Brain pericyte (primary cell): ENCODE results near the gene DRD2.

ENCODE experiments used
- DNase-seq: peaks from one replicate; pipeline ENCODE4 v3.0.0-alpha.2; 2012; ENCODE audit warnings: low read depth, low spot score

Gene DRD2

GRCh38 chr11:113400631-113401230, 74.5 kb downstream of the DRD2 start:
- no peak for DNase-seq

DNA sequence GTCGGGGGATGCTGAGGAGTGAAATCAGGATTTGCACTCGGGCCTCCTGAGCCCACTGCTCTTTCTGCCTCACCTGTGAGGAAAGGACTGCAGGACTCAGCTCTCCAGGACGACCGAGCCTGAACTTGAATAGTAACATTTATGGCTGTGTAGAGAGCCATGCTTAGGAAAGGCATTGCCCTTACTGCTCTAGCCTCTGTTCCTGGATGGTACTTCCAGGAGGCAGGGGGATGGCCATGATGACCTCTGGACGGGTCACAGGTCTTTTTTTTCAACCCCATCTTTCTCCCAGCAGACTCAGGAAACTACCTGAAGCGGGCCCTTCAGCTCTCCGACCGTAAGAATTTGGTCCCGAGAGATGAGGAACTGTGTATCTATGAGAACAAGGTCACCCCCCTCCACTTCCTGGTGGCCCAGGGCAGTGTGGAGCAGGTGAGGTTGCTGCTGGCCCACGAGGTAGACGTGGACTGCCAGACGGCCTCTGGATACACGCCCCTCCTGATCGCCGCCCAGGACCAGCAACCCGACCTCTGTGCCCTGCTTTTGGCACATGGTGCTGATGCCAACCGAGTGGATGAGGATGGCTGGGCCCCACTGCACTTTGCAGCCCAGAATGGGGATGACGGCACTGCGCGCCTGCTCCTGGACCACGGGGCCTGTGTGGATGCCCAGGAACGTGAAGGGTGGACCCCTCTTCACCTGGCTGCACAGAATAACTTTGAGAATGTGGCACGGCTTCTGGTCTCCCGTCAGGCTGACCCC, 76.3 kb downstream of the DRD2 start:
- DNase-seq = no peak

DNA sequence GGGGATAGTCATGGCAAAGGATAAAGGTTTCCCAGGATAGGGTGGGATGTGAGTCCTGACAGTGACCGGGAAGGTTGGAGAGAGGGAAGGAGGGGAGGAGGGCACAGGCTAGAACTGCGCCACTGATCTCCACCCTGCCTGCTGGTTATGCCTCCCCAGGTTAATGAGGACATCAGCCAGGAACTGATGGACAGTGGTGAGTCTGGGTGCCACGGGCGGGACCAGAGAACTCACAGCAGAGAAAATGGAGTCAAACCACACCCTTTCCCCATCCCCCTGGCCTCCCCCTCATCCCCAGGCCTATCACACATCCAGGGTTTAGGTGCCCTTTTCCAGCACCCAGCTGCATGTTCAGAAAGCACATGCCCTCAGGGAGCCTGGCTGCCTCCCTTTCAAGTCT, 77.4 kb downstream of the DRD2 start:
- no peak for DNase-seq

GRCh38 chr11:113397212-113397611, 78.0 kb downstream of the DRD2 start:
- no peak for DNase-seq

DNA sequence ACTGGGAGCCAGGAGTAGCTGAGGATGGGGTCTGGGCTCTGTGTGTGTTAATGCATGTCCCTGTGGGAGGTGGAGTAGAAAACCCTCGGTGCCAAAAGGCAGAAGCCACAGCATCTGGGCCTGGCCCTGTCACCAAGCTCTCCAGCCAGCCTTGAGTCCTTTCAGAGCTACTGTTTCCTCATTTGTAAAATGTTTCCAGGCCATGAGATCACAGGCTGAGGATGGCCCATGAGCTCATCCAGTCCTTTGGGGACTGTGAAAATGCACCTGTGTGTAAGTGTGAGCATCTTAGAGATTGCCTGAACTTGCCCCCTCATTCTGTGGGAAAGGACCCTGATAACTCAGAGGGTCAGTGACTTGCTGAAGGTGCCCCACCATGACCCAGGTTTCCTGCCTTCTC, 78.5 kb downstream of the DRD2 start:
- DNase-seq = no peak

- DNase-seq = no peak
Measured at GRCh38 chr11:113395782-113396336, 79.3 kb downstream of the DRD2 start.

GRCh38 chr11:113394919-113395318, 80.3 kb downstream of the DRD2 start:
- DNase-seq = no peak

- DNase-seq = no peak
Measured at GRCh38 chr11:113393501-113393985, 81.7 kb downstream of the DRD2 start.

GRCh38 chr11:113392236-113392921, 82.8 kb downstream of the DRD2 start:
- no peak for DNase-seq

- no peak for DNase-seq
Measured at GRCh38 chr11:113389272-113389671, 85.9 kb downstream of the DRD2 start.

- no peak for DNase-seq
Measured at GRCh38 chr11:113387605-113388211, 87.5 kb downstream of the DRD2 start, which contains the start of gene ANKK1. Gene ANKK1, plus strand, starts transcription at chr11:113387779. Its CDS starts 106 bp downstream, at chr11:113387885.

DNA sequence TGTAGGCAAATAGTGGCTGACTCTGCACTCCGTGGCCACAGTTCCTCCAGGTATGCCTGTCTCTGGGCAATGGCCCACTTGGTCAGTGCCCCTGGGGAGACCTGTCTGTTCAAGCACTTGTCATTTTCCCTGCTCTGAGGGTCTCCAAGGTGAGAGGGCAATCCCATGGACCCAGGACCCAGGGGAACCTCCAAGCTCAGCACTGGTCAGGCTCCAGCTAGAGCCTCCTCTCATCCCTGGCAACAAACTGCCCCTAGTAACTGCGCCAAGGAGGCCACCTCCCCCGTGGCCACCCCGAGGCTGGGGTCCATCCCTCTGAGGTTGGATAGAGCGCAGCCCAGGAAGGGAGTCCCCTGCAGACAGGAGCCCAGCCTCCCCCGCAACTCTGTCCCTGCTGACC, 88.3 kb downstream of the DRD2 start:
- no peak for DNase-seq

GRCh38 chr11:113385749-113386148, 89.4 kb downstream of the DRD2 start:
- DNase-seq = no peak

- DNase-seq = no peak
Measured at GRCh38 chr11:113384551-113384950, 90.6 kb downstream of the DRD2 start.

- no peak for DNase-seq
Measured at GRCh38 chr11:113382121-113382520, 93.1 kb downstream of the DRD2 start.

DNA sequence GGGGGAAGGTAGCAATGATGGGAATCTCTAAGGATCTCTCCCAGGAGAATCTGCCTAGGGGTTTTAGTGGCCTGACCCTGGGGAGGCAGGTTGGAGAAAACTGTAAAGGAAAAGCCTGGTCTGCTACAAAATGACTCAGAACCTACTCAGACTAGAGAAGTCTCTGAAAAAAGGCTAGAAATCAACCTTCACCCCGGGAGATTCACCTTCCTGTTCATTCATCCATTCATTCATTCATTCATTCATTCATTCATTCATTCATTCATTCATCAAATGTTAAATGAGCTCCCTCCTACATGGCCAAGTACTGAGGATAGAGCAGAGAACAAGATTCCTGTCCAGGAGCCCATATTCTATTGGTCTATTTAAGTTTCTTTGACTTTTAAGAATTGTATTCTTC, 96.5 kb downstream of the DRD2 start:
- DNase-seq = no peak

GRCh38 chr11:113377681-113378412, 97.4 kb downstream of the DRD2 start:
- DNase-seq = no peak

DNA sequence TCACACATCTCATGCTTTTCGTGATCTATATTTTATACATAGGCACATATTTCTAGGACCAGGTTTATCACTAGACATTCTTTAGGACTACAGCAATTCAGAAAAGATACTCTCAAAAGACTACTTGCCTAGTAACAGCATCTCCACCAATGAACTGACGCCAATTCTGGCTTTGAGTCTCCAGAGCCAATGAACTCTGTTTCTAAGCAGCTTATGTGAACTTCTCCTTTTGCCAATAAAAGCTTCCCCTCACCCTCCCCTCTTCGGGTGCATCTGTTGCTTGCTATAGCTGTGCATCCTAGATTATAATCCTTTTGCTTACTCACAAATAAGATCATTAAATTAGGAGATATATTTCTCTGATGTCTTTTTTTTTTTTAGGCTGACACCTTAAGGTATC, 99.0 kb downstream of the DRD2 start:
- no peak for DNase-seq

DNA sequence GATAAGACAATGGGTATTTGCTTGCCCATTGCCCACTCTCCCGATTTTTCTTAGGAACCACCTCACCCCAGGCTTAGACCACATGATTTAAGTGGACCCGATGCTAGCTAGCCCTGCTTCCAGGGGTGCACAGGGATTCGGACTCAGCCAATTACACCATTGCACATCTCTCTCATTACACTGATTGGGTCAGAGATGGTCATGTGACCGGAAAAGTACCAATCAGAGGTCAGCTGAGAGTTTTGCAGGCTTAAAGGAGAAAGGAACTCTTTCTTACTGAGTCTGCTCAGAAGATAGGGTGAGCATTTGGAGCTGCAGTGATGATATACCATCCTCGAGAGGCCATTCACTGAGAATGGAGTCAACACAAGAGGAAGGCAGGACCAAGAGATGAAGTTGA, 99.8 kb downstream of the DRD2 start:
- no peak for DNase-seq

DNA sequence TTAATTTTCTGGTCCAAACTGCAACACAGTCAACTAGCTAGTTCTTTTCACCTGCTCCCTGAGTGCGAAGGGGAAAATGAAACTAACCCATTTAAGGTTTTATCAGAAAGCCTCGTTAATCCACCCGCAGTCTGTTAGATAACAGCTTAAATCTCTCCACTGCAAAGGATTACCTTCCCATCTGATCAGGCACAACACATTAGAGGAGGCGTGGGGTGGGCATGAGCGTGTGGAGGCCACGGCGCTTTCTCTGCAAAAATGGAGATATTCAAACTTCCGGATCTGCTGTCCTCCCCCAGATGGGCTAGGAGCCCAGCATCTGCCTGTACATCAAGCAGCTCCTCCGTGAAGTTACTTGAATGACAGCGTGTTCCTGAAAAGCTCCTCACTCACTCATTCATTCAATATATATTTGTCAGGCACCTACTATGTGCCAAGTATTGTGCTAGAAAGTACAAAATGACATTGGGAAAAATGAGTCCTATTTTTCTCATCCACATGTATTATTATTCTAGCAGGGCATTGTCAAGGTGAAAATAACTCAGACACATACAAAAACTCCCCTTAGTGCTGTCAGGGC, 101.1 kb downstream of the DRD2 start:
- DNase-seq = no peak

DNA sequence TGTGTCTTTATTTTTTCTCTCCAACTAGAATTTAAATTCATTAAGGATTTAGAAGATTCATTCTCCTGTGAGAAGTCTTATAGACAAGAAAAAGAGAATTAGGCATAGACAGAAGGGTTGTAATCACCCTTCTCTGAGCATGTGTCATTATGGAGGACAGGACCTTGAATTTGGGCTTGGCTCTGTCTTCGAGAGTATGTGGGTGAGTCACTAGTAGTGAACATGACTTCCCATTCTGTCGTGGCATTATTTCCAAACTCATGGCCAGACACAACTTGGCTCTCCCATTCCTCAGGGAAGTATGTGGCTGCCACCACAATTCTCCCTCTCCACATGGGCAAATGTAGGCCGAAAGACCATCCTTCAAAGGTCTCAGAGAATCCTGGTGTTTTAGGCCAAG, 101.9 kb downstream of the DRD2 start:
- no peak for DNase-seq
